ENCODE results near the gene SARS2.

GRCh38 chr19:38922482-38922881 is 8.1 kb downstream of the SARS2 start:
- no peak for TF ChIP-seq YY1 (IDR thresholded peaks at IDR 0.05; ENCODE audit: low read depth)
- TF ChIP-seq RAD21 (IDR thresholded peaks at IDR 0.05; ENCODE audit: low read depth) = no peak
- no peak for TF ChIP-seq EP300 (IDR thresholded peaks at IDR 0.05; ENCODE audit: borderline replicate concordance)
- no peak for TF ChIP-seq ZBTB7A (IDR thresholded peaks at IDR 0.05; ENCODE audit: low read depth)
- no peak for TF ChIP-seq REST (IDR thresholded peaks at IDR 0.05; ENCODE audit: low read depth)
- TF ChIP-seq NFIC (IDR thresholded peaks at IDR 0.05) = no peak
- TF ChIP-seq CEBPB (IDR thresholded peaks at IDR 0.05) = no peak
- no peak for TF ChIP-seq CREB1 (IDR thresholded peaks at IDR 0.05; ENCODE audit: low read depth)
- TF ChIP-seq EGR1 (IDR thresholded peaks at IDR 0.05) = no peak
- TF ChIP-seq FOXM1 (IDR thresholded peaks at IDR 0.05; ENCODE audit: borderline replicate concordance, low read depth) = no peak
- TF ChIP-seq TCF12 (IDR thresholded peaks at IDR 0.05; ENCODE audit: low read depth) = no peak
